Right lobe of liver (tissue), 4 donors: ENCODE results near the gene PLCD1.

ENCODE experiments used
- CTCF ChIP-seq, 4 donors: fragments of 200-600 bp in 3 of 4; fragments of 450-650 bp in 1 of 4; IDR thresholded peaks; one replicate each; pipeline versions ENCODE4 v1.5.1 to v1.8.0; 2016 to 2022; ENCODE audit warnings: antibody characterized with exemption in 4 of 4, mild to moderate bottlenecking in 2 of 4
- POLR2A ChIP-seq: fragments of 450-650 bp; IDR thresholded peaks from one replicate; pipeline ENCODE4 v1.6.1; 2017; ENCODE audit warnings: antibody characterized with exemption, mild to moderate bottlenecking
- donor health status: DM: no; HTN: no; CAD: no.
- donor health status: DM: no; HTN: no; CAD: no.
- donor health status: DM: no; HTN: yes; CAD: no.

GRCh38 chr3:38047896-38048295 lies 18.5 kb upstream of the PLCD1 start:
- TF ChIP-seq CTCF (IDR thresholded peaks at IDR 0.05) (no peak), POLR2A (no peak)
